AG09309 (cell line): ENCODE results near the gene PCGF5.

Experiments used
- DNase-seq: peaks from one replicate; pipeline ENCODE4 v3.0.0-alpha.2; 2010; ENCODE audit warnings: low read depth
- H3K4me3 ChIP-seq: 2 replicates; pipeline ENCODE4 v1.5.1; 2011; ENCODE audit warnings: mild to moderate bottlenecking, low read depth, low read length, moderate library complexity; ENCODE audit not compliant: control insufficient read depth
- CTCF ChIP-seq: IDR thresholded peaks from 2 replicates; pipeline ENCODE4 v1.5.1; 2011; ENCODE audit warnings: mild to moderate bottlenecking, low read depth, low read length, inconsistent platforms; ENCODE audit not compliant: insufficient read depth, control insufficient read depth; ENCODE audit errors: missing control alignments

PCGF5 gene

GRCh38 chr10:91289305-91289704, 68.8 kb downstream of the PCGF5 start:
- H3K4me3 ChIP-seq: no peak overlapping the region
- TF ChIP-seq CTCF: no peak
- no peak for DNase-seq

DNA sequence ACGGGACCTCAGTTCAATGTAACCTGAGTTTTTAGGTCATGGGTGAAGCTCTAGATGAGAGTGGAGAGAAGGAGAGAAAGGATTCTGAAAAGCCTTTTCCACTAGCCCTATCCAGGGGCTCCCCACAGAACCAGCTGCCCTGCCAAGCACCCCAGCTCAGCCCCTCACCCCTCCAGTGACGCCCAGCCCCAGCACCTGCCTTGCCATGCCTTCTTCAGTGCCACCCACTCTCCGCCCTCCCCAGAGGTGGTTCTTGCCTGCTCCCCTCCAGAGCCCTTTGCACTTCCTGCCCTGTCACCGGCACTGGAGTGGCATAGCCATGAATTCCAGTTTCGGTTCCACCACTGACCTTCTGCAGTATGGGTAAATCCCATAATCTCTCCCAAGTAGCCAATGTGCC, 70.1 kb downstream of the PCGF5 start:
- DNase-seq: no peak
- no peak overlapping the region for H3K4me3 ChIP-seq
- no peak for TF ChIP-seq CTCF

DNA sequence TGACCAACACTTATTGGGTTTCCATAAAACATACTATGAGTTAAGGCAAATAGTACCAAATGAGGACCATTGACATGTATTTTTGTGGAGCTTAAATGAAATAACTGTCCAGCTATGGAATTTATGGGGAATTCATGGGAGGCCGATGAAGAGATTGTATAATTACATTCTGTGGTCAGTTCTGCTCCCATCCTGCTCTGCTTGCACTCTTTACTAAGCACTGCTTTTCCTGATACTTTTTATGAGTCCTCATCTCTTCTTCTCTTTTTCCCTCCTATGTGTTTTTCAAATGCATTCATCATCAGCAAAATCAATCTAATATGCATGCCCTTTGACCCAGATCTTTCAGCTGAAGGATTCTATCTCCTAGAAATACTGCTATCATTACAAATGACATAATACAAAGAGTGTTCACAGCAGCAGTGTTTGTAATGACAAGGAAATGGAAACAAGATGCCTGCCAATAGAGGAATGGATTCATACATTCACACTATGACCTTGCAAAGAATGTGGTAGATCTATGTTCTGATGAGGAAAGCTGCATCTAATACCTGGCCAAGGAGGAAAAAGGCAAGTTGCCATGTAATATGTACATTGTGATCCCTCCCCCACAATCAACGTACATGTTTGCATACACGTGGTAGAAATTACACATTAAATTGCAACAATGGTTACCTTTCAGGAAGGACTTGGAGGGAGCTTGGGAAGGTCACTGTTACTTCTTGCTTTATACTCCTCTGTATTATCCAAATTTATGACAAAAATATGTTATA, 73.9 kb downstream of the PCGF5 start:
- no peak for DNase-seq
- no peak overlapping the region for H3K4me3 ChIP-seq
- no peak for TF ChIP-seq CTCF

DNA sequence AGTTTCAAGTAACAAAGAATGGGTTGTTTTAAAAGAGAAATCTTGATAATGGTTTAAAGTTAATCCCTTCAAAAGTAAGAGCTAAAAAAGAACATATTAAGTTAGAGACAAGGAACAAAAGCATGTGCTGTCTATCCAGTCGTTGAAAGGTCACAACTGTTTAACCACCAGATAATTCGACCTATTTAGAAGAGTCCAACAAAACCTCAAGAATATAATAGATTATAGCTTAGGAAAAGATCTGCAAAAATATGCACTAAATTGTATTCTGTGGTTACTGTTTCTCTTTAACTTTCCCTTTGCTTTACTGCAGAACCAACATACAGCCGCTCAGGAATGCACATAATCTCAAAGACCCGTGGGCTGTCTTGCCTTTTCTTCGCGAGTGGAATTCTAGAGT, 74.9 kb downstream of the PCGF5 start:
- no peak for DNase-seq
- no peak for TF ChIP-seq CTCF
- no peak overlapping the region for H3K4me3 ChIP-seq

DNA sequence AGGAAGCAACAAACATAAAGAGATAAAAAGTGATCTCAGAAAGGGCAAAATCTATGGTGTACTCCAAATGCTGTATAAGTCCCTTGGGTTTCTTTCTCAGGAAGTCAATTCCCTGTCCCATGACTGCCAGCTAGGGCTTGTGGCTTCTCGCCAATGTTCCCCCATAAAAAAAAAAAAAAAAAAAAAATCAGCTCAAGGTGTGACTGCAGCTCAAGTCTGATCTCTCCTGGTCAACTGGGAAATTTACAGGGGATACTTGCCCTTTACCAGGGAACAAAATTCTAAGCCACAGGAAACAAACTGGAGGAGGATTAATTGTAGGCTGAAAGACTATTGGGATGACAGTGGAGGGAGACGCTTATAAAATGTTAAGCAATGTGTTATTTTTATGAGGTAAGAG, 76.0 kb downstream of the PCGF5 start:
- DNase-seq: no peak
- H3K4me3 ChIP-seq: no peak overlapping the region
- TF ChIP-seq CTCF: peak; percentile 26

GRCh38 chr10:91298224-91298871, 77.9 kb downstream of the PCGF5 start:
- TF ChIP-seq CTCF: peak; percentile 97
- H3K4me3 ChIP-seq: peak overlapping the region; percentile 49
- DNase-seq: no peak
